HG03280 (cell line): ENCODE data around the gene UNC13C.

ENCODE experiments used
- ATAC-seq: cut with Tn5 transposase; IDR thresholded peaks from one replicate; pipeline ENCODE4 v1.9.1; 2021; ENCODE audit warnings: mild to moderate bottlenecking, moderate library complexity; ENCODE audit not compliant: unreplicated experiment

UNC13C gene

DNA sequence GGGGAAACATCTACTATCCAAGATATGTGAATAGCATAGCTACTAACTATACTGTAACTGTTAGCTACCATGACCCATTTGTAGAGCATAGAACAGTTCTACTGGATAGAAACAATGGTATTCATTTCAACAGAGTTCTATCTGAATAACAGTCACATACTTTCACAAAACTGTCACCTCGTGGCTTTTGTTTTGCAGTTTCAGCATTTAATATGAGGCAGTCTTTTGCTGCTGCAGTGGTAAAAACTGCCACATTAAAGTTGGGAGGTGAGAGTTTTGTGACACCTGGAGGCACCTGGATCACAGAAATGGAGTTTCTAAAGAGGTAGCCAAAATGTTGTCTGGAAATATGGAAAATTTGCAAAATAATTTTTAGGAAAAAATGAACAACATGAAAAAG lies 578.0 kb downstream of the UNC13C start:
- ATAC-seq, result no peak

DNA sequence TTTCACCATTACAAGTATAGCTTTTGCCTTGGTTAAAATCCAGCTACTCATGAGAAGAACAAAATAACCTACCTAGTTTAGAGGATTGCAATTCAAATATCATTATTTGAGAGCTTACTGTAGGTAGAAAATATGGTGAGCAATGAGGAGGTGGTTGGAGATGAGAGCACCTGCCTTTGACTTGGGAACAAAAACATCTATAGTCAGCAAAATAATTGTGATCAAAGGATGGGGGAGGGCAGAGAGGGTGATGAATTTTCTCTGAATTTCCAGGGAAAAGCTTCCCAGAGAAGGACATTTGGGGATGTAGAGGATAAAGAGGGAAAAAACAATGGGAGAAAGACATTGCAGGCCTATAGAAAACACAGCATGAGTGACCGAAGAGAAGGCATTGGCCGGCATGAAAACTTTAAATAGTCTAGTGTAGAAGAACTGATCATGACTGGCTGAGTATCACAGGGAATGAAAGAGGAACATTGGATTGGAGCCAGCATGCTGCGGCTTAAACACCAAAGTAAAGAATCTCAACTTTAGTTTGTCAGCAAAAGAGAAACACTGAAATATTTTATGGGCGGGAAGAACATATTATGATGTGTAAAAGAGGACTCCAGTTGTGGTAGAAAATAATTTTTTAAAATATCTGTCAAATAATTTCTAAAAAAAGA lies 581.3 kb downstream of the UNC13C start:
- no peak for ATAC-seq

DNA sequence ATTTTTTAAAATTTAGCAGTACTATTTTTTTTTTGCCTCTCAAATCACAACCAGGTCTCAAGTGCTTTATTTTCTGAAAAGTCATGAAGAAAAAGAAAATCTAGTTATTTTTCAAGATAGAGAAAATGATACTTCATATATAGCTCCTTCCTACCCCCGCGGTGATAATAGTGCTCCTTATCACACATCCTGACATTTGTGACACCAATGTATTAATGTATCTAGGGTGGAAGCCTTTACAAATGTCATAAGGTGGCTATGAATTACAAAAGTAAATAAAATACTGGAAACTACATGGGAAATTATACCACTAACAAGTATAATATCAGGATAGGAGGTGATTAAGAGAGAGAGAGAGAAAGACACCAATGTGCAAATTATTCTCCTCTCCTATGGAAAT lies 582.2 kb downstream of the UNC13C start:
- ATAC-seq, result no peak

DNA sequence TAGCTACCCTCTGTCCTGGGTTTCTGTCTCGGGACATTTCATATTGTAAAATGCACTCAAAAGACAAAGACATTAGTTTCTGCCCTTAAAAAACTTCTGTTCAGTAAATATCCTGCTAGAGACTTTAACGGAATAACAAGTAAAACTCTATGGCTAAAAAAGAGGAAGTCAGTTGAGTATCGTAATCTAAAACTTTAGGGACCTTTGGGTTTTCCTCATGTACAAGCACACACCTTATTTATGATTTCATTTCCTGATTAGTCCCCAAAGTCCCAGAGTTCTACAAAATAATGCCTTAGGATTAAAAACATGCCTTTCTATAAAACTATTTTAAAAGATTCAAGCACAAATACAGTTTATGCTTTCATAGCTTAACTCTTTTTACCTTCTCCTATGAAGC lies 585.9 kb downstream of the UNC13C start:
- ATAC-seq, result no peak

DNA sequence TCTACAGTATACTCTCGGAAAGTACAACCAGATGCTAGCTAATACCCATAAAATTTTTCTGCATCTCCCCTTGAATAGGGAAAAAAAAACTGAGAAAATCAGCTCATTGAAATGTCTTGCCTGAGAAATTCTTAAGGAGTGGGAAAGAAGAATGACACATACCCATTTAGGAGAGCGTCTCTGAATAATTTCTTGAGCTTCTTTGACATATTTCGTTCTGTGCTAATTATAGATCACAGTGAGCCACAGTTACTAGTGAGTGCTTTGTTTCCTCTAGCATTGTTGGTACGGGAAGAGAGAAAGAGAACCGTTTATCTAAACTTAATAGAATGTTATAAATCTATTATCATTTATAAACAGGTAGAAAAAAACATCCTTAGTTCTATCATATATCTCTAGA lies 588.4 kb downstream of the UNC13C start:
- no peak for ATAC-seq

DNA sequence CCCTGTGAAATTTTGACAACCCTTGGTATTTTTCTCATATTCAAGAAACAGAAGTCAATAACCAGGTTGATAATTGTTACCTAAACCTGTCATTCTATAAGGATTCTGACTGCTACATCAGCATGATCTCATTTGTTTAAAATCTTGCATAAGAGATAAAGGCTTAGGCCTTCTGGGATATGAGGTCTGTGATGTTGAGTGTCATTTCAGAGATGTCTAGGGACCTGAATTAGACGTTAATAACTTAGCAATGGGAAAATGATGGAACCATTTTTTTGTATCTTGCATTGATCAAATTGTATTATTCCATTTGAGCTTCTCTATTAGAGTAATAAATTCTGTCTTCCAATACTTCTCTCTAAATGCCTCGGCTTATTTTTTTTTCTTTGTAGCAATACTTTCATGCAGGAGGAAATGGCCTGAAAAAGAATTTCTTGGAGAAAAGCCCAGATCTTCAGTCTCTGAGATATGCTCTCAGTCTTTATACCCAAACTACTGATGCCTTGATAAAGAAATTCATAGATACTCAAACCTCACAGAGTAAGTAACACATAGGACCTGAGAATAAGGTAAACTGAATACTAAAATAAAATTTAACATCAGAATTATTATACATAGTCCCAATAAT lies 589.3 kb downstream of the UNC13C start:
- no peak for ATAC-seq

DNA sequence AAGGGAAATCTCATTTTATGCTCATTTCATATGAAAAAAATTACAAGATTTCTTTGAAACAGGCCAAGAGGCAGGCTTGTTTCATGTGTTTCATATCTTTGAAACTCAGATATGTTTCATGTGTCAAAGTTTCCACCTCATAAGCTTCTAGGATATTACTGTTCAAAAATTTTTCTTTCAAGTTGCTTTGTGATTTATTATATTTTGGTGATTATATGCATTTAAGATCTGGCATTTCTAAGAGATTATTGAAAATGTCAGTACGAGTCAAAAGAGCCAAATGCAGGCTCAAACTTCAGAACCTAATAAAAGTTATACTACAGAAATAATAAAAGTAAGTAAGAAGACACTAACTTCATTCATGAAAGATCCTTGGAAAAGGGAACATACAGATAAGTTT lies 590.1 kb downstream of the UNC13C start:
- ATAC-seq, result no peak

- no peak for ATAC-seq
These were observed 593.3 kb downstream of the UNC13C start for GRCh38 chr15:54571576-54571975.

GRCh38 chr15:54575586-54575985 lies 597.3 kb downstream of the UNC13C start:
- ATAC-seq, result no peak

DNA sequence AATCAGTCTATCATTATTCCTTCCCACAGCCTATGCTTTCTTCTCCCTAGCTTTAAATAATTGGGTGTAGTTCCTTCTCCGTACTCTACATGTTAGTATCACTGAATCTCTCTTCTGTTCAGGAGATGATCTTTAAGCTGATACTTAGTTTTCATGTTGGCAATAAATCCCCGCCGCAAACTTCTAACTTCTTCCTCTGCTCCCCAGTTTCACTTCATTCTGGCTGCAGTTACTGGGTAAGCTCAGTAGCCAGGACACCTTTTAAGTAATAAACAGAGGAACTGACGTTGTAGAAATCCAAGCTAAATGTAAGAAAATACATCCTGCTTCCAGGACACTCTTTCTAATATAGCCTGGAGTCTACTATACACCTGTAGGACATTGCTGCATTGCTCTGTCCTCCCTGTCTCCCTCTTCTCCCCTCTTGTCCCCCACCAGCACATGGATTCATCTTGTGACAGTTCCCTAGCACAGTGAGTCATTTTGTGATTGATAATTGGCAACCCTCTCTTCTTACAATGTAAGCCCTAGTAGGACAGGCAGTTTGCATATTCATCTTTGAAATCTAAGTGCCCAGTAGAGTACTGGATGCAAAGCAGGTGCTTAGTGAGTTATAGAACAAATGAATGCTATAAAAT lies 598.2 kb downstream of the UNC13C start:
- ATAC-seq, result no peak

DNA sequence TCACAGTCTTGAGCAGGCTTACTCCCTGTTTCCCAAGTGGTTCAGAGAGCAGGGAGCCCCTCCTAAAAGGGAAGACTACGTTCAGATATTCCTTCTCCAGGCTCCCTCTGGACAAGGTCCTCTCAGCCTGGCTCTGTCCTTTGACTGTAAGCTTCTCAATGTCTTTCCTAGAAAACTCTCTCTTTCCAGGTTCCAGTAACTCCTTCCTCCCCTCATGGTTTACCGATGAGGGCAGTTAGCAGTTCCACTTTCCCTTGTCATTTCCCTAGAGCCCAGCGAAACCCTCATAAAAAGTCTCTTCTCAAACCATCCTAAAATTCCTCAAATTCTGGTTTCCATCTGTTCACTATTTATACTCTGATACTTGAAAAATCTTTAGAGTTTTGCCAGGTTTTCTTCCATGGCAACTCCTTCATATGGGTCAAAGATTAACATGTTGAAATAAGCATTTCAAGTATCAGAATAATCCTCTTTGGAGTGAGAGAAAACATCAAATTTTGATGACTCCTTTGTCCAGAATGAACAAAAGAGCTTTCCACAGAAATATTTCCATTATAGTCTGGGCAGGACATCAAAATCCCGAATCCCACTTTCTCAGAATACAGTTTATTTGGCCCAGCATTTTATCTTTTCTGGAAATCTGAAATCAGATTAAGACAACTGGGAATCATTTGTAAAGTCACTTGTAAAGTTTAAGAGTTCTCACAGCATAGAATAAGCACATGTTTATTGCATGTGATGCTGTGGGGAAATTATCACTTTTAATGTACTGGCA lies 599.4 kb downstream of the UNC13C start:
- ATAC-seq, result no peak

DNA sequence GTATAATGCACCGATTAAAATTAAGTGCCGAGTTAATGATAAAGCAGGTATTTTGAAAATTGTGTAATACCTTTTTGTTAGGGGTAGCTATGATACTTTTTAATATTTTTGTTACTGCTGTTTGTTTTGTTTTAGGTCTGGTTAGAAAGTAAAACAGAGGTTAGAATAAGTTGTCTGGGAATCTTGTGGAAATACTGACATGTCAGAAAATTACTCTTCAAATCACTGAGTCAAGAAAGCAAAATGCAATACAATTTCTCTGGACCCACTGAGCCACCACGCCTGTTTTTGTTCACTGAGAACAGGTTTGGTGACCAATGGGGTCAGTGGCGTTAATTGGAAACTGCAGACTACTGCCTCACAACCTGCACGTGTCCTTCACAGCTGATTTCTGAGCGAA lies 601.6 kb downstream of the UNC13C start:
- no peak for ATAC-seq

GRCh38 chr15:54580643-54581042 lies 602.4 kb downstream of the UNC13C start:
- no peak for ATAC-seq

DNA sequence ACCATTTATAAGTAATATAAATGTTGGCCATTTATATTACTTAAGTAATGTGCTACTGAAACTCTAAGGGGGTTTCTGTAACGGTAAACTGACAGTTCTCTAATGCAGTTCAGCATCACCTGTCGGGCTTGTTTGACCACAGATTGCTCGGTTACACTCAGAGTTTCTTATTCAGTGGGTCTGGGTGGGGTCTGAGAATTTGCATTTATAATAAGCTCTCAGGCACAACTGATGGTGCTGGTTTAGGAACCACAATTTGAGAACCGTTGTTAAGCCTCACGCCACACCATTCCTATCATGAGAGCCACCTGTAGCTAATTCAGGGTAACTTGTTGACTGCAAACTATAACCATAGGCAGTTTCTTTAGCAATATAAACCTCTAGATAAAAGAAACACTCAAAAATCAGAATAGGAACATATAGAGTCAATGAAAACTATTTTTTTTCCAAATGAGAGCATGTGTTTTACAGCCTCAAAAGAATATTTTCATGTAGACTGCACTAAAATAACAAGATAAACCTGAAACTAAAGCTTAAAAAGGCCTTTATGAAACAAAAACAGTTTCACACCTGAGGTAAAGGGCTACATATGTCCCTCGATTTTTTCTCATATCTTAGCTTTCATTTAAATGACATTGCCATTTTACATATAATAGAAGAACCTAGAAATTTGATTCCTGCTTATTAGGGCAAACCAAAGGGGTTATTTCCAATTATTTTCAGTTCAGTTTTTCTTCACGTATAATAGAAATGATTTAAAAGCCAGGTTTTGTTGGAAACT lies 604.8 kb downstream of the UNC13C start:
- peak; percentile 81 for ATAC-seq

DNA sequence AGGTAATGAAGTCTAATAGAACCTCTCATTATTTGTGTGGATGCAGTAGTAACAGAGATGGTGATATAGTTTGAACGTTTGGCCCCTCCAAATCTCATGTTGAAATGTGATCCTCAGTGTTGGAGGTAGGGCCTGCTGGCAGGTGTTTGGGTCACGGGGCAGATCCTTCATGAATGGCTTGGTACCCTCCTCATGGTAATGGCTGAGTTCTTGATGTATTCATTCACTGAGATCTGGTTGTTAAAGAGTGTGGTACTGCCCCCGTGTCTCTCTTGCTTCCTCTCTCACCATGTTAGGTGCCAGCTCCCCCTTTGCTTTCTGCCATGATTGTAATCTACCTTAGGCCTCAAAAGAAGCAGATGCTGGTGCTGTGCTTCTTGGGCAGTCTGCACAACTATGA lies 606.8 kb downstream of the UNC13C start:
- no peak for ATAC-seq

- ATAC-seq, result no peak
These were observed 615.9 kb downstream of the UNC13C start for GRCh38 chr15:54594115-54594514.

DNA sequence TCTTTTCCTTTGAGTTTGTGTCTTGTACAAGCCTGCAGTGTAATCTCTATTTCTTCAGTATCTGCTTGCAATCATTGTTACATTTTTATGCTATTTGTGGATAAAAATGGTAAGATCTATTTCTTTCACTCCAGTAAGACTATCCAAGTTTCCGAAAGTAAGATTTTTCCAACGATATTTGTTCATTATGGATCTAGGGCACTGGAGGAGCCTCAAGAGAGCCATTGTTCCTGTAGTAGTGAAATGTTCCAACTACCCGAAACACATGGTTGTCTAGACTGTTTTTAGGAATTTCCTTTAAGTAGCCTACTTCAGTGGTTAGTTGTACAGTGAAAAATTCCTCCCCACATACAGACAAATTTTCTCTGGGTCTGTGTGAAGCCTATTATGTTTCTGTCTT lies 621.1 kb downstream of the UNC13C start:
- no peak for ATAC-seq

DNA sequence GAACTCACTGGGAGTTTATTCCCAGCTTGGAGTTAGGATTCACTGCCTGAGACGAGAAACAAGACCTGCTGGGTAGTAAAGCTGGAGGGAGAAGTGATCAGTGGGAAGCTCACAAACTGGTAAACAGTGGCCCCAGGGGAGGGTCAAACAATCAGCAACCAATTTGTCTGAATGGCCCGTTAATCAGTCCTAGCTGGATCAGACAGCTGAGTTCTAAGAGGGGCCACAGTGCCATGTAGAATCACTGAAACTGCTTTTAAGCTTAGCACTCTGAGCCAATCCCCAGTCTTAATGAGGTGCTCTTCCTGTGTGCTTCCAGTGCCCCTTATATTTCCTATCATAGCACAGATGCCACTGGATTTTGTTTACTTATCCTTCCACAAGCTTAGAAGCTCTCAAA lies 626.8 kb downstream of the UNC13C start:
- ATAC-seq, result no peak

DNA sequence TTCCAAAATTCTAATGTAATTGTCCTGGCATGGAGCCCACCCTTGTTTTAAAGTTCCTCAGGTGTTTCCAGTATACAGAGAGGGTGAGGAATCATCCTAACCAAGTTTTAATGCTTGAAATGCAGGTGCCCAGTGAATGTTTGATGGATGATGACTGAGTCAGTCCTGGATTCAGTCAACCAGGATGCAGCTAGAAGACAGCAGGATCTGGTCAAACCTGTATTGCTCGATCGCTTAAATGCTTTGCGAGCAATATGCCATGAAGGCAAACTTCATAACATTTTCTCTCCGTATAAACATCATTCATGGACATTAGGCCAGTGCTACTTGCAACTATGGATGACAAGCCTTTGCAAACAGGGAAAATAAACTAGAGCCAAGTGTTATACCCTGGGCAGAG lies 627.3 kb downstream of the UNC13C start:
- no peak for ATAC-seq

- no peak for ATAC-seq
These were observed 630.9 kb downstream of the UNC13C start for GRCh38 chr15:54608876-54609835.
